Endothelial cell of umbilical vein (primary cell): Measurements from ENCODE around the gene CHI3L2. TPM values are rescaled to one million over a fixed set of nuclear protein-coding genes. Genes with fewer than 3 reads are reported as not detected.

Source experiments
- BruUV-seq: library from RNA; stranded (reverse); fragments of 400-500 nt; replicated peaks from 2 replicates; lab custom pipeline; 2021; lab: Mats Ljungman, UMichigan
- CTCF ChIA-PET: fragments of 300-600, 350-600 bp; sonication (Branson Sonifier 250); formaldehyde crosslinking; loops from one replicate; lab custom pipeline; 2021; ENCODE audit warnings: antibody characterized with exemption, inconsistent platforms; lab: Charles Lee
- POLR2A ChIA-PET: fragments of 300-600, 350-600 bp; sonication (Branson Sonifier 250); formaldehyde crosslinking; loops from one replicate; lab custom pipeline; 2021; ENCODE audit warnings: antibody characterized with exemption, inconsistent platforms; lab: Charles Lee
- DNase-seq: peaks from one replicate; pipeline ENCODE4 v3.0.0-alpha.2; 2011; ENCODE audit warnings: low read depth, low spot score
- FAIRE-seq: peaks from 2 replicates; lab custom pipeline; 2011; peaks lifted over from hg19 to GRCh38; lab: Jason Lieb, UNC
- H2AFZ ChIP-seq: 2 replicates; pipeline ENCODE4 v1.6.0; 2012; ENCODE audit warnings: low read depth, low read length, control low read depth, inconsistent platforms
- H3K27ac ChIP-seq: 2 replicates; pipeline ENCODE4 v1.5.1; 2011; ENCODE audit warnings: low read depth, mild to moderate bottlenecking, control low read depth, low read length, moderate library complexity; ENCODE audit not compliant: insufficient read depth
- H3K27me3 ChIP-seq, 2 experiments: 2 replicates each; pipeline versions ENCODE4 v1.6.0 to v1.6.1; 2011; ENCODE audit warnings: low read length in 2 of 2, mixed read lengths in 1 of 2; ENCODE audit not compliant: control insufficient read depth in 2 of 2, insufficient read depth in 2 of 2
- H3K36me3 ChIP-seq, 2 experiments: 2 replicates in 1 of 2; 3 replicates in 1 of 2; pipeline ENCODE4 v1.5.1; 2011; ENCODE audit warnings: low read length in 2 of 2, mild to moderate bottlenecking in 1 of 2, moderate library complexity in 1 of 2; ENCODE audit not compliant: control insufficient read depth in 2 of 2, insufficient read depth in 2 of 2; ENCODE audit errors: extremely low read depth in 1 of 2
- H3K4me1 ChIP-seq: 3 replicates; pipeline ENCODE4 v1.5.1; 2011; ENCODE audit warnings: mild to moderate bottlenecking, low read length; ENCODE audit not compliant: control insufficient read depth, insufficient read depth; ENCODE audit errors: extremely low read depth
- H3K4me2 ChIP-seq: 2 replicates; pipeline ENCODE4 v1.6.1; 2011; ENCODE audit warnings: low read length, control low read depth, mixed read lengths; ENCODE audit not compliant: insufficient read depth
- H3K4me3 ChIP-seq, 3 experiments: fragments of 200-600 bp in 1 of 3; sonication (generic), shearing (Covaris generic) in 1 of 3; replicated peaks in 1 of 3; 2 replicates each; pipeline ENCODE4 v1.5.1; 2011 to 2016; ENCODE audit warnings: control low read depth in 3 of 3, low read length in 3 of 3, mild to moderate bottlenecking in 2 of 3, inconsistent platforms in 1 of 3, low read depth in 1 of 3, moderate library complexity in 1 of 3; ENCODE audit not compliant: insufficient read depth in 1 of 3
- H3K79me2 ChIP-seq: 2 replicates; pipeline ENCODE4 v1.6.0; 2012; ENCODE audit warnings: low read length, inconsistent platforms; ENCODE audit not compliant: control insufficient read depth, insufficient read depth
- H3K9ac ChIP-seq: replicated peaks from 2 replicates; pipeline ENCODE3; 2011; ENCODE audit warnings: low read length, control low read depth; ENCODE audit not compliant: insufficient read depth; ENCODE audit errors: extremely low read depth
- H3K9me1 ChIP-seq: replicated peaks from 3 replicates; pipeline ENCODE4 v1.6.0; 2011; ENCODE audit warnings: mild to moderate bottlenecking, low read length; ENCODE audit not compliant: control insufficient read depth, insufficient read depth; ENCODE audit errors: extremely low read depth
- H3K9me3 ChIP-seq: replicated peaks from 2 replicates; pipeline ENCODE4 v1.5.1; 2012; ENCODE audit warnings: low read length, inconsistent platforms; ENCODE audit not compliant: control insufficient read depth, insufficient read depth
- H4K20me1 ChIP-seq: replicated peaks from 2 replicates; pipeline ENCODE3; 2011; ENCODE audit warnings: mild to moderate bottlenecking, low read length; ENCODE audit not compliant: control insufficient read depth, insufficient read depth; ENCODE audit errors: extremely low read depth
- EZH2 ChIP-seq: IDR thresholded peaks from 2 replicates; pipeline ENCODE4 v1.6.1; 2012; ENCODE audit warnings: borderline replicate concordance, low read depth, mild to moderate bottlenecking, moderate library complexity, low read length, inconsistent platforms; ENCODE audit not compliant: severe bottlenecking
- FOS ChIP-seq: IDR thresholded peaks from 2 replicates; pipeline ENCODE4 v1.6.1; 2011; ENCODE audit warnings: mild to moderate bottlenecking, low read length, moderate library complexity, borderline replicate concordance; ENCODE audit not compliant: insufficient read depth
- GATA2 ChIP-seq: IDR thresholded peaks from 2 replicates; pipeline ENCODE4 v1.7.0; 2011; ENCODE audit warnings: low read depth, mild to moderate bottlenecking, moderate library complexity, mixed read lengths, low read length; ENCODE audit not compliant: insufficient read length, insufficient read depth
- JUN ChIP-seq: IDR thresholded peaks from 2 replicates; pipeline ENCODE4 v1.6.1; 2011; ENCODE audit warnings: borderline replicate concordance, low read depth; ENCODE audit not compliant: insufficient read length, insufficient read depth
- MAX ChIP-seq: IDR thresholded peaks from 2 replicates; pipeline ENCODE4 v1.6.1; 2011; ENCODE audit not compliant: insufficient read depth, insufficient read length
- MYC ChIP-seq: IDR thresholded peaks from one replicate; pipeline ENCODE4 v1.6.1; 2011; ENCODE audit warnings: mild to moderate bottlenecking, low read depth, low read length
- POLR2A ChIP-seq: IDR thresholded peaks from 2 replicates; pipeline ENCODE4 v1.6.1; 2012; ENCODE audit warnings: low read depth, mild to moderate bottlenecking, control low read depth, low read length
- POLR2AphosphoS5 ChIP-seq: IDR thresholded peaks from 2 replicates; pipeline ENCODE4 v1.6.1; 2012; ENCODE audit warnings: low read depth, mild to moderate bottlenecking, control low read depth, low read length, moderate library complexity; ENCODE audit not compliant: insufficient read depth
- dilution Hi-C: fragments of 300-500 bp; cut with MboI; formaldehyde crosslinking; loops from one replicate; pipeline ENCODE4 v1.15.0; 2019; ENCODE audit warnings: low sequenced_read_pairs; ENCODE audit not compliant: extremely low pct_ligation_motif_present
- intact Hi-C: fragments of 100-400 bp; cut with micrococcal nuclease; formaldehyde crosslinking; loops from one replicate; pipeline ENCODE4 v1.10.0; 2022
- polyA plus RNA-seq, 4 experiments: library from polyadenylated mRNA; depleted of rRNA in 3 of 4; stranded (reverse) in 3 of 4; unstranded in 1 of 4; fragments of >200 nt; gene quantifications; 2 replicates each; pipeline versions ENCODE4 v1.2.1 to v1.2.3, GENCODE V29; 2011 to 2012; ENCODE audit warnings: missing spikeins in 1 of 4
- total RNA-seq: library from RNA; stranded (reverse); gene quantifications from 2 replicates; pipeline ENCODE4 v1.2.3, GENCODE V29; 2021
- TF ChIP-seq, protein P1 (sequence below), 2 donors: IDR thresholded peaks; 1 replicate in 1 of 2; 2 replicates in 1 of 2; pipeline ENCODE4 v1.5.1; 2011; ENCODE audit warnings: low read length in 2 of 2, mild to moderate bottlenecking in 2 of 2, moderate library complexity in 2 of 2, control low read depth in 1 of 2, inconsistent platforms in 1 of 2, low read depth in 1 of 2; ENCODE audit not compliant: insufficient read depth in 1 of 2; ENCODE audit errors: extremely low read depth in 1 of 2

The CHI3L2 gene
- total and polyA plus RNA-seq, 2 donors (not counting 3 experiments of a cell fraction or from before 2014, with no cell fraction given), result not detected

GRCh38 chr1:111219557-111220286 is 7.8 kb upstream of the CHI3L2 start:
- ChIA-PET CTCF (interaction anchor here (1.2 to 7.4 kb wide), 5 partner anchors 18 to 554 kb away, joined by 3 to 266 read pairs (median 5); no protein-coding TSS in a partner anchor), POLR2A (no interaction called here)
- Histone ChIP-seq H3K4me2 (no peak overlapping the region), H3K36me3 (no peaks in the 10 kb centered on the region), H3K27me3 (peaks cover 5 to 7% of the 10 kb centered on the region in 2 experiments), H3K4me1 (no peaks in the 10 kb centered on the region), H3K9ac (no peak overlapping the region), H3K79me2 (no peaks in the 10 kb centered on the region), H2AFZ (no peak overlapping the region), H3K4me3 (no peak overlapping the region), H4K20me1 (no peaks in the 10 kb centered on the region), H3K9me3 (no peaks in the 10 kb centered on the region), H3K27ac (no peak overlapping the region), H3K9me1 (no peaks in the 10 kb centered on the region)
- dilution Hi-C loops, result no loop called here
- no peak for FAIRE-seq
- TF ChIP-seq MAX (no peak), FOS (no peak), POLR2A (no peak), JUN (no peak), POLR2AphosphoS5 (no peak), GATA2 (no peak), MYC (no peak), EZH2 (no peak)
- TF ChIP-seq, protein P1, sequence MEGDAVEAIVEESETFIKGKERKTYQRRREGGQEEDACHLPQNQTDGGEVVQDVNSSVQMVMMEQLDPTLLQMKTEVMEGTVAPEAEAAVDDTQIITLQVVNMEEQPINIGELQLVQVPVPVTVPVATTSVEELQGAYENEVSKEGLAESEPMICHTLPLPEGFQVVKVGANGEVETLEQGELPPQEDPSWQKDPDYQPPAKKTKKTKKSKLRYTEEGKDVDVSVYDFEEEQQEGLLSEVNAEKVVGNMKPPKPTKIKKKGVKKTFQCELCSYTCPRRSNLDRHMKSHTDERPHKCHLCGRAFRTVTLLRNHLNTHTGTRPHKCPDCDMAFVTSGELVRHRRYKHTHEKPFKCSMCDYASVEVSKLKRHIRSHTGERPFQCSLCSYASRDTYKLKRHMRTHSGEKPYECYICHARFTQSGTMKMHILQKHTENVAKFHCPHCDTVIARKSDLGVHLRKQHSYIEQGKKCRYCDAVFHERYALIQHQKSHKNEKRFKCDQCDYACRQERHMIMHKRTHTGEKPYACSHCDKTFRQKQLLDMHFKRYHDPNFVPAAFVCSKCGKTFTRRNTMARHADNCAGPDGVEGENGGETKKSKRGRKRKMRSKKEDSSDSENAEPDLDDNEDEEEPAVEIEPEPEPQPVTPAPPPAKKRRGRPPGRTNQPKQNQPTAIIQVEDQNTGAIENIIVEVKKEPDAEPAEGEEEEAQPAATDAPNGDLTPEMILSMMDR (IDR thresholded peaks at IDR 0.05; ENCODE audit: extremely low read depth in 1 of 2, insufficient read depth in 1 of 2, low read depth in 1 of 2, low read length in 2 of 2), result no peak
- intact Hi-C loops, result no loop called here
- no peak for DNase-seq
- BruUV-seq, result no TSS peak
